Measurements from ENCODE around the gene PER2. TPM values are rescaled to one million over a fixed set of nuclear protein-coding genes. Genes with fewer than 3 reads are reported as not detected.
A peak's percentile ranks its signal among the peaks of the same experiment; 100 is the strongest.

Gene PER2
- total and polyA plus RNA-seq, 2 of the 13 experiments (the other 11 are each of a cell fraction or from before 2014, with no cell fraction given), result 5.1 to 9.4 TPM

GRCh38 chr2:238285653-238286082, 2.7 kb downstream of the PER2 start (continued):
- TF ChIP-seq ZBED4 (CRISPR knock-in tag; IDR thresholded peaks at IDR 0.05; ENCODE audit: borderline replicate concordance) (no peak), REL (CRISPR knock-in tag; conservative IDR thresholded peaks at IDR 0.05) (no peak), CBX1 (IDR thresholded peaks at IDR 0.05; ENCODE audit: low read depth) (no peak), ZNF543 (CRISPR knock-in tag; IDR thresholded peaks at IDR 0.05) (no peak; the same call in 1 of the 2 replicates), CAMTA2 (CRISPR knock-in tag; IDR thresholded peaks at IDR 0.05; ENCODE audit: borderline replicate concordance) (no peak), ZNF768 (CRISPR knock-in tag; IDR thresholded peaks at IDR 0.05) (no peak), ZNF354B (CRISPR knock-in tag; IDR thresholded peaks at IDR 0.05) (no peak), RXRB (CRISPR knock-in tag; IDR thresholded peaks at IDR 0.05; ENCODE audit: borderline replicate concordance) (peak; percentile 80; the same call in 1 of the 2 replicates), NFIC (IDR thresholded peaks at IDR 0.05; ENCODE audit: low read length) (no peak), ZBTB7B (CRISPR knock-in tag; IDR thresholded peaks at IDR 0.05) (no peak), ZNF576 (CRISPR knock-in tag; IDR thresholded peaks at IDR 0.05) (no peak), TAF1 (CRISPR knock-in tag; IDR thresholded peaks at IDR 0.05) (no peak), ZNF710 (CRISPR knock-in tag; IDR thresholded peaks at IDR 0.05; ENCODE audit: borderline replicate concordance) (no peak), ZNF557 (CRISPR knock-in tag; IDR thresholded peaks at IDR 0.05) (no peak), HDAC2 (CRISPR knock-in tag; IDR thresholded peaks at IDR 0.05) (peak; percentile 46; the same call in 1 of the 2 replicates), ZKSCAN8 (CRISPR knock-in tag; IDR thresholded peaks at IDR 0.05; ENCODE audit: borderline replicate concordance) (peak; percentile 62; the same call in 1 of the 2 replicates), ZBTB7A (CRISPR knock-in tag; IDR thresholded peaks at IDR 0.05) (no peak), ZBTB2 (CRISPR knock-in tag; IDR thresholded peaks at IDR 0.05; ENCODE audit: low read depth) (no peak), TRIM22 (IDR thresholded peaks at IDR 0.05) (no peak), CBX2 (IDR thresholded peaks at IDR 0.05; ENCODE audit: low read depth, low read length) (no peak), CBX2 (CRISPR knock-in tag; IDR thresholded peaks at IDR 0.05; ENCODE audit: low read depth) (no peak), ZNF780A (CRISPR knock-in tag; IDR thresholded peaks at IDR 0.05) (no peak)
